ENCODE measurements around the gene LTB4R2. TPM values are rescaled to one million over a fixed set of nuclear protein-coding genes. Genes with fewer than 3 reads are reported as not detected.

The LTB4R2 gene
- total and polyA plus RNA-seq, 2 of the 8 experiments (the other 6 are each of a cell fraction or from before 2014, with no cell fraction given) = 5.3 to 6.7 TPM

DNA sequence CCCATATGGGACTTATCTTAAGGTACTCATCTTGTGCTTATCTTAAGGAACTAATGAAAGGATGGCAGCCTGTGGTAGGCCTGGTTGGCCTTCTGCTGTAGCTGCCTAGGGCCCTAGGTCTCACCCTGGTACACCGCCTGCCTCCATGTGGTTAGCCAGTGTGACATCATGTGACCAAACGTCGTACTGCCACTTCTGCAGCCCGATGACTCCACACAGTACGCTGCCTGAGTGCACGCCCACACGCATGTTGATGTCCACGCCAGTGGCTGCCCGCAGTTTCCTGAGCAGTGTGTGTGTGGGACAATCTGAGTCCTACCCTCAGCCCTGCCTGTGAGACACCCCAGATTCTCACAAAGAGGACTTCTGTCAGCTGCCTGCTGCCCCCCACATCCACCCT lies 19.8 kb downstream of the LTB4R2 start:
- Histone ChIP-seq H3K79me2 (ENCODE audit: control insufficient read depth in 1 of 2, insufficient read depth in 2 of 2, low read length in 2 of 2) (no peaks in the 10 kb centered on the region), H3K9me3 (ENCODE audit: insufficient read depth in 2 of 2, low read depth in 1 of 2, low read length in 1 of 2) (no peaks in the 10 kb centered on the region), H3K23ac (ENCODE audit: insufficient read length) (no peak overlapping the region), H3K27me3 (replicated peaks in 1 of 4; ENCODE audit: control insufficient read depth in 3 of 4, extremely low read depth in 1 of 4, insufficient read depth in 3 of 4, low read length in 3 of 4) (peaks cover 18 to 64% (median 32%) of the 10 kb centered on the region in 4 experiments), H2AK5ac (ENCODE audit: low read depth, low read length) (no peak overlapping the region), H2BK20ac (ENCODE audit: low read length) (no peak overlapping the region), H3K27ac (ENCODE audit: low read depth, low read length) (no peak overlapping the region), H3K4me2 (ENCODE audit: insufficient read depth in 1 of 2, low read depth in 2 of 2, low read length in 2 of 2) (no peak overlapping the region), H4K91ac (replicated peaks; ENCODE audit: insufficient read length, low read length) (no peak overlapping the region), H2BK5ac (ENCODE audit: low read depth, low read length) (no peak overlapping the region), H3K56ac (replicated peaks; ENCODE audit: insufficient read length, low read depth, low read length) (no peak overlapping the region), H3K18ac (ENCODE audit: extremely low read depth, low read length) (no peak overlapping the region), H2AFZ (ENCODE audit: low read length) (no peak overlapping the region), H4K8ac (ENCODE audit: extremely low read depth, insufficient read depth, low read length) (peak overlapping the region; percentile 9; the same call in 1 of the 2 replicates), H3K23me2 (ENCODE audit: low read depth, low read length) (peaks cover 14% of the 10 kb centered on the region), H3K9ac (replicated peaks in 1 of 4; ENCODE audit: extremely low read depth in 1 of 4, low read depth in 3 of 4, low read length in 3 of 4) (no peak overlapping the region), H3K4me1 (replicated peaks in 1 of 4; ENCODE audit: control insufficient read depth in 3 of 4, insufficient read depth in 4 of 4, low read length in 3 of 4) (peaks cover 0 to 11% (median 7%) of the 10 kb centered on the region in 4 experiments; a peak in 5 of 7 replicates), H3K4me3 (ENCODE audit: extremely low read depth in 1 of 4, insufficient read depth in 2 of 4, low read depth in 3 of 4, low read length in 4 of 4) (no peak overlapping the region), H4K20me1 (replicated peaks in 1 of 2; ENCODE audit: control insufficient read depth in 1 of 2, insufficient read depth in 2 of 2, low read length in 2 of 2) (no peaks in the 10 kb centered on the region), H3K14ac (ENCODE audit: insufficient read length) (no peak overlapping the region), H2BK15ac (ENCODE audit: low read length) (no peak overlapping the region; the same call in 1 of the 2 replicates), H4K5ac (ENCODE audit: insufficient read length, low read depth, low read length) (no peak overlapping the region), H3K79me1 (ENCODE audit: low read depth, low read length) (no peaks in the 10 kb centered on the region), H3K4ac (replicated peaks; ENCODE audit: insufficient read length, low read depth, low read length) (no peak overlapping the region), H2BK12ac (ENCODE audit: low read depth, low read length) (no peak overlapping the region), H2BK120ac (replicated peaks; ENCODE audit: low read depth, low read length) (no peak overlapping the region), H3K36me3 (ENCODE audit: control insufficient read depth in 2 of 4, insufficient read depth in 4 of 4, low read length in 3 of 4) (no peaks in the 10 kb centered on the region)
- ChIA-PET POLR2A (ENCODE audit: partially characterized antibody) (no interaction called here), CTCF (ENCODE audit: partially characterized antibody) (interaction anchor here (1.1 to 27.8 kb wide), 11 partner anchors 8 to 111 kb away, joined by 3 to 664 read pairs (median 14); partner anchors contain the start of genes CBLN3, CIDEB, KHNYN and LTB4R)
- FAIRE-seq = no peak
- WGBS, 2 experiments (ENCODE audit: extremely low coverage in 1 of 2, insufficient coverage in 1 of 2, insufficient read length in 1 of 2, insufficient replicate concordance in 2 of 2, low coverage in 1 of 2, low lambda C conversion rate in 2 of 2, missing lambda C conversion rate in 1 of 2) = 88% methylated on average over 9 of the region's 9 CpGs; no CpG with 5 or more reads in 1 of the 2 experiments
- DNase-seq (ENCODE audit: low read depth in 1 of 2, low spot score in 2 of 2) = no peak
- TF ChIP-seq CTBP2 (IDR thresholded peaks at IDR 0.05; ENCODE audit: borderline replicate concordance, insufficient read depth, insufficient read length, low read length) (no peak), KDM1A (IDR thresholded peaks at IDR 0.05; ENCODE audit: borderline replicate concordance, low read length) (no peak), TEAD4 (IDR thresholded peaks at IDR 0.05; ENCODE audit: low read depth, low read length) (no peak), TCF12 (IDR thresholded peaks at IDR 0.05; ENCODE audit: low read depth, low read length) (no peak), CREB1 (IDR thresholded peaks at IDR 0.05) (no peak), POU5F1 (IDR thresholded peaks at IDR 0.05; ENCODE audit: low read depth, low read length) (no peak), MAFK (IDR thresholded peaks at IDR 0.05; ENCODE audit: low read depth, low read length) (no peak), FOSL1 (IDR thresholded peaks at IDR 0.05; ENCODE audit: insufficient read depth, low read depth, low read length) (no peak), EGR1 (IDR thresholded peaks at IDR 0.05; ENCODE audit: borderline replicate concordance, low read depth, low read length) (no peak), CHD1 (IDR thresholded peaks at IDR 0.05; ENCODE audit: low read depth, low read length) (no peak), SRF (IDR thresholded peaks at IDR 0.05; ENCODE audit: low read depth, low read length) (no peak)
- TF ChIP-seq, protein P1, sequence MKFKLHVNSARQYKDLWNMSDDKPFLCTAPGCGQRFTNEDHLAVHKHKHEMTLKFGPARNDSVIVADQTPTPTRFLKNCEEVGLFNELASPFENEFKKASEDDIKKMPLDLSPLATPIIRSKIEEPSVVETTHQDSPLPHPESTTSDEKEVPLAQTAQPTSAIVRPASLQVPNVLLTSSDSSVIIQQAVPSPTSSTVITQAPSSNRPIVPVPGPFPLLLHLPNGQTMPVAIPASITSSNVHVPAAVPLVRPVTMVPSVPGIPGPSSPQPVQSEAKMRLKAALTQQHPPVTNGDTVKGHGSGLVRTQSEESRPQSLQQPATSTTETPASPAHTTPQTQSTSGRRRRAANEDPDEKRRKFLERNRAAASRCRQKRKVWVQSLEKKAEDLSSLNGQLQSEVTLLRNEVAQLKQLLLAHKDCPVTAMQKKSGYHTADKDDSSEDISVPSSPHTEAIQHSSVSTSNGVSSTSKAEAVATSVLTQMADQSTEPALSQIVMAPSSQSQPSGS (IDR thresholded peaks at IDR 0.05; ENCODE audit: low read length) = no peak
- TF ChIP-seq, protein P2, sequence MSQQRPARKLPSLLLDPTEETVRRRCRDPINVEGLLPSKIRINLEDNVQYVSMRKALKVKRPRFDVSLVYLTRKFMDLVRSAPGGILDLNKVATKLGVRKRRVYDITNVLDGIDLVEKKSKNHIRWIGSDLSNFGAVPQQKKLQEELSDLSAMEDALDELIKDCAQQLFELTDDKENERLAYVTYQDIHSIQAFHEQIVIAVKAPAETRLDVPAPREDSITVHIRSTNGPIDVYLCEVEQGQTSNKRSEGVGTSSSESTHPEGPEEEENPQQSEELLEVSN (IDR thresholded peaks at IDR 0.05) = no peak
